ENCODE measurements around the gene SPDYE6. TPM values are rescaled to one million over a fixed set of nuclear protein-coding genes. Genes with fewer than 3 reads are reported as not detected.
"Not testable (repeated sequence)": the region's sequence is repeated elsewhere in the genome, so short reads cannot be mapped to it uniquely, and the experiment has no call there.

SPDYE6 gene
- 0.36 TPM for polyA plus RNA-seq

- not testable (repeated sequence) for H3K9me3 Mint-ChIP-seq, H3K36me3 Mint-ChIP-seq, H3K27me3 Mint-ChIP-seq, H3K4me3 Mint-ChIP-seq, H3K27ac Mint-ChIP-seq, H3K4me1 Mint-ChIP-seq
These were observed at the start of gene SPDYE6 for GRCh38 chr7:102356344-102356743. Gene SPDYE6 (minus strand): TSS chr7:102356444. CDS start chr7:102356023, 421 bp downstream.

- not testable (repeated sequence) for H3K9me3 Mint-ChIP-seq, H3K36me3 Mint-ChIP-seq, H3K27me3 Mint-ChIP-seq
- Mint-ChIP-seq H3K4me1 (peaks cover 27 to 39% (median 34%) of the 10 kb centered on the region in 3 donors), H3K27ac (peak overlapping the region in 1 of 3 donors; percentile 95), H3K4me3 (peak overlapping the region in 1 of 4 donors; percentile 87)
These were observed 48.6 kb upstream of the SPDYE6 start for GRCh38 chr7:102404862-102405188.

- Mint-ChIP-seq H3K9me3 (no peaks in the 10 kb centered on the region), H3K27me3 (no peaks in the 10 kb centered on the region), H3K36me3 (peaks cover 4% of the 10 kb centered on the region), H3K4me1 (peaks cover 22 to 37% (median 31%) of the 10 kb centered on the region in 3 donors), H3K4me3 (peak overlapping the region in 1 of 4 donors; percentile 87), H3K27ac (peak overlapping the region in 2 of 3 donors; percentile 16 to 95)
These were observed 48.0 kb upstream of the SPDYE6 start for GRCh38 chr7:102404005-102404861.

GRCh38 chr7:102403563-102403962 lies 47.3 kb upstream of the SPDYE6 start:
- Mint-ChIP-seq H3K4me3 (no peak overlapping the region), H3K36me3 (peaks cover 4% of the 10 kb centered on the region), H3K27me3 (no peaks in the 10 kb centered on the region), H3K27ac (no peak overlapping the region), H3K9me3 (no peaks in the 10 kb centered on the region), H3K4me1 (peaks cover 17 to 32% (median 27%) of the 10 kb centered on the region in 3 donors)

- Mint-ChIP-seq H3K27ac (peak overlapping the region in 2 of 3 donors; percentile 47 to 74), H3K27me3 (no peaks in the 10 kb centered on the region), H3K4me3 (peak overlapping the region in 1 of 4 donors; percentile 50), H3K4me1 (peaks cover 16 to 32% (median 29%) of the 10 kb centered on the region in 3 donors), H3K9me3 (no peaks in the 10 kb centered on the region), H3K36me3 (no peaks in the 10 kb centered on the region)
These were observed 44.1 kb upstream of the SPDYE6 start for GRCh38 chr7:102400360-102400759.

- no peaks in the 10 kb centered on the region for H3K36me3 Mint-ChIP-seq
- H3K9me3 Mint-ChIP-seq = no peaks in the 10 kb centered on the region
- no peaks in the 10 kb centered on the region for H3K27me3 Mint-ChIP-seq
- H3K4me1 Mint-ChIP-seq = peaks cover 9 to 24% (median 18%) of the 10 kb centered on the region in 3 donors
- peak overlapping the region in 1 of 3 donors; percentile 27 for H3K27ac Mint-ChIP-seq
- peak overlapping the region in 1 of 4 donors; percentile 14 for H3K4me3 Mint-ChIP-seq
These were observed 42.3 kb upstream of the SPDYE6 start for GRCh38 chr7:102398543-102398942.

GRCh38 chr7:102396710-102397019 lies 40.4 kb upstream of the SPDYE6 start:
- Mint-ChIP-seq H3K27ac (peak overlapping the region; percentile 95 to 99 (median 95)), H3K4me1 (peaks cover 10 to 27% (median 15%) of the 10 kb centered on the region in 3 donors), H3K9me3 (no peaks in the 10 kb centered on the region), H3K4me3 (peak overlapping the region; percentile 87 to 99 (median 94)), H3K36me3 (peaks cover 5% of the 10 kb centered on the region), H3K27me3 (no peaks in the 10 kb centered on the region)

- H3K27ac Mint-ChIP-seq = peak within 1 kb of the TSS; percentile 95 to 99 (median 95)
- no peaks in the 10 kb centered on the region for H3K27me3 Mint-ChIP-seq
These were observed 39.8 kb upstream of the SPDYE6 start, which contains the start of gene PRKRIP1 for GRCh38 chr7:102395873-102396709. Gene PRKRIP1 (plus strand): TSS chr7:102396363. CDS start chr7:102396412, 49 bp downstream.

GRCh38 chr7:102395592-102395872 lies 39.3 kb upstream of the SPDYE6 start:
- H3K4me1 Mint-ChIP-seq = peaks cover 10 to 21% (median 15%) of the 10 kb centered on the region in 3 donors
- H3K4me3 Mint-ChIP-seq = peak overlapping the region; percentile 87 to 99 (median 94)
- H3K36me3 Mint-ChIP-seq = peaks cover 5% of the 10 kb centered on the region
- H3K27ac Mint-ChIP-seq = peak overlapping the region; percentile 95 to 99 (median 95)
- H3K27me3 Mint-ChIP-seq = no peaks in the 10 kb centered on the region
- no peaks in the 10 kb centered on the region for H3K9me3 Mint-ChIP-seq

More at GRCh38 chr7:102395873-102396709, 39.8 kb upstream of the SPDYE6 start, which contains the start of gene PRKRIP1:
- Mint-ChIP-seq H3K4me3 (peak within 1 kb of the TSS; percentile 87 to 99 (median 94)), H3K36me3 (peaks cover 5% of the 10 kb centered on the region), H3K4me1 (peaks cover 10 to 26% (median 15%) of the 10 kb centered on the region in 3 donors), H3K9me3 (no peaks in the 10 kb centered on the region)

GRCh38 chr7:102393467-102393866 lies 37.2 kb upstream of the SPDYE6 start:
- peak overlapping the region in 1 of 3 donors; percentile 62 for H3K27ac Mint-ChIP-seq
- no peak overlapping the region for H3K4me3 Mint-ChIP-seq

GRCh38 chr7:102392330-102392729 lies 36.1 kb upstream of the SPDYE6 start:
- peak overlapping the region in 1 of 3 donors; percentile 29 for H3K27ac Mint-ChIP-seq
- no peaks in the 10 kb centered on the region for H3K9me3 Mint-ChIP-seq
- peaks cover 12 to 16% (median 15%) of the 10 kb centered on the region in 3 donors for H3K4me1 Mint-ChIP-seq
- H3K4me3 Mint-ChIP-seq = peak overlapping the region in 1 of 4 donors; percentile 25
- H3K27me3 Mint-ChIP-seq = no peaks in the 10 kb centered on the region
- H3K36me3 Mint-ChIP-seq = peaks cover 5% of the 10 kb centered on the region

More at GRCh38 chr7:102393467-102393866, 37.2 kb upstream of the SPDYE6 start:
- Mint-ChIP-seq H3K36me3 (peaks cover 5% of the 10 kb centered on the region), H3K4me1 (peaks cover 12 to 18% (median 16%) of the 10 kb centered on the region in 3 donors), H3K27me3 (no peaks in the 10 kb centered on the region), H3K9me3 (no peaks in the 10 kb centered on the region)

GRCh38 chr7:102390697-102391484 lies 34.6 kb upstream of the SPDYE6 start:
- H3K4me3 Mint-ChIP-seq = no peak overlapping the region
- H3K9me3 Mint-ChIP-seq = no peaks in the 10 kb centered on the region
- H3K4me1 Mint-ChIP-seq = peaks cover 9 to 12% (median 11%) of the 10 kb centered on the region in 3 donors
- peaks cover 5% of the 10 kb centered on the region for H3K36me3 Mint-ChIP-seq
- no peaks in the 10 kb centered on the region for H3K27me3 Mint-ChIP-seq
- H3K27ac Mint-ChIP-seq = no peak overlapping the region

GRCh38 chr7:102389810-102390209 lies 33.6 kb upstream of the SPDYE6 start:
- Mint-ChIP-seq H3K27ac (peak overlapping the region in 2 of 3 donors; percentile 32 to 73), H3K36me3 (peaks cover 6% of the 10 kb centered on the region), H3K4me3 (no peak overlapping the region), H3K9me3 (no peaks in the 10 kb centered on the region), H3K4me1 (peaks cover 4 to 7% (median 6%) of the 10 kb centered on the region in 3 donors), H3K27me3 (no peaks in the 10 kb centered on the region)

GRCh38 chr7:102387064-102387463 lies 30.8 kb upstream of the SPDYE6 start:
- peaks cover 3 to 6% (median 4%) of the 10 kb centered on the region in 3 donors for H3K4me1 Mint-ChIP-seq
- peaks cover 4% of the 10 kb centered on the region for H3K36me3 Mint-ChIP-seq
- peak overlapping the region in 1 of 3 donors; percentile 92 for H3K27ac Mint-ChIP-seq
- H3K4me3 Mint-ChIP-seq = no peak overlapping the region
- no peaks in the 10 kb centered on the region for H3K27me3 Mint-ChIP-seq
- no peaks in the 10 kb centered on the region for H3K9me3 Mint-ChIP-seq

Measured in IgD-negative memory B cell (primary cell).